Mesodermal cell (in vitro differentiated cells): ENCODE results near the gene HADHB. TPM values are rescaled to one million over a fixed set of nuclear protein-coding genes. Genes with fewer than 3 reads are reported as not detected.

Source experiments
- H3K27ac ChIP-seq: 2 replicates; pipeline ENCODE4 v1.7.0; 2013; ENCODE audit warnings: mild to moderate bottlenecking, low read depth, low read length, moderate library complexity; ENCODE audit not compliant: severe bottlenecking
- H3K36me3 ChIP-seq: 2 replicates; pipeline ENCODE4 v1.7.1; 2013; ENCODE audit warnings: mild to moderate bottlenecking, low read length, moderate library complexity; ENCODE audit not compliant: control insufficient read depth, insufficient read depth
- H3K4me1 ChIP-seq: one replicate; pipeline ENCODE4 v1.7.1; 2013; ENCODE audit warnings: mild to moderate bottlenecking, low read length; ENCODE audit not compliant: insufficient read depth, control insufficient read depth, poor library complexity, severe bottlenecking
- H3K4me3 ChIP-seq: 2 replicates; pipeline ENCODE4 v1.7.0; 2013; ENCODE audit warnings: low read length, control low read depth, mild to moderate bottlenecking; ENCODE audit not compliant: insufficient read depth, poor library complexity, severe bottlenecking; ENCODE audit errors: extremely low read depth
- H3K9me3 ChIP-seq: 2 replicates; pipeline ENCODE4 v1.7.1; 2013; ENCODE audit warnings: mild to moderate bottlenecking, low read length, moderate library complexity; ENCODE audit not compliant: control insufficient read depth
- WGBS, 2 experiments: methylation state at CpG; one replicate each; pipeline ENCODE4 v1.1.5; 2013; ENCODE audit warnings: missing lambda C conversion rate in 2 of 2; ENCODE audit not compliant: insufficient coverage in 2 of 2; 5-methylcytosine and 5-hydroxymethylcytosine counted together
- polyA plus RNA-seq, 2 experiments: library from polyadenylated mRNA; stranded (reverse); fragments of 50-300 nt; gene quantifications; one replicate each; pipeline ENCODE4 v1.2.3, GENCODE V29; 2013

Gene HADHB
- polyA plus RNA-seq (2013, experiment 1 of 2): 62.2 TPM
- 64.1 TPM for polyA plus RNA-seq (2013, experiment 2 of 2)

DNA sequence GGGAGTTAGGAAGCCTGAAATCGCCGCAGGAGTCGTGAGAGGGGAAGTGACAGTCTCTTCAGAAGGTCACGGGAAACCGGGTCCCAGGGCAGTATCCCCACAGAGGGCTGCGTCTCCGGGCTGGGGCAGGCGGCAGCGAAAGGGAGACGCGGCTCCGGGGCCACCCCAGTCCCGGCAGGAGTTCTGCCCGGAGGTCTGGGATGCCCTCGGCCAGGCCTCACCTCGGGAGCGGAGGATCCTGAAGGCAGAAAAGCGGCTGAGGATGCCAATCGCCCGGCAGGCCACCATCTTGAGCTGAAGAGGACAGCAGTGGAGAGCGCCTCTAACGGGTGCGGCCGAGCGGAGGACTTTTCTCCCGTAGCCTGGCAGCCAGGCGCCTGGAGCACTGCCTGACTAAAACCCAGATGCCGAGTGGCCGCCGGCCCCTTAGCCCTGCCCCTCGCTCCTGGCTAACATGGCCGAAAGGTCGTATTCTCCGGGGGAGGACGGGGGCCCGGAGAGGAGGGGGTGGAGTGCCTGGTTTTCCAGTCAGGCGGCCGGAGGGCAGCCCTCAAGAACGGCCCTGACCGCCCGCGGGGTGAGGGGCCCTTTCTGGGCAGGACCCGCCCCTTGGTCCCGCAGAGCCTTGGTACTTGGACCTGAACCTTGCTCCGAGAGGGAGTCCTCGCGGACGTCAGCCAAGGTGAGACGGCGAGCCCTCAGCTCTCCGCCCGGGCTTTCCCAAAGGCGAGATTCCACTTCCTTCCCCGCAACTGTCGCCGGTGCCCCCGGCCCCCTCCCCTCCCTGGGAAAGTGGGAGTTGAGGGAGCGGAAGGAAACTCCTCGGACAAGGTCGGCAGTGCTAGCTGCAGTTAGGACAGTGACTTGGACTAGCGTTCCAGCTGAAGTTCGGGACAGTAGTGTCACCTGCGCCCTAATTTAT is at the start of gene HADHB, which contains the start of gene HADHA:
HADHB (plus strand) TSS at position 631 of the 922 bp plus-strand sequence. CDS start 9,316 bp downstream, outside the sequence.
HADHA (minus strand) TSS at position 324 of the 922 bp plus-strand sequence; CDS start at position 288, 36 bp downstream.
- 0% methylated on average over 37 to 49 of the region's 63 CpGs for WGBS, 2 experiments
- peak within 1 kb of the TSS; percentile 99 for H3K27ac ChIP-seq

DNA sequence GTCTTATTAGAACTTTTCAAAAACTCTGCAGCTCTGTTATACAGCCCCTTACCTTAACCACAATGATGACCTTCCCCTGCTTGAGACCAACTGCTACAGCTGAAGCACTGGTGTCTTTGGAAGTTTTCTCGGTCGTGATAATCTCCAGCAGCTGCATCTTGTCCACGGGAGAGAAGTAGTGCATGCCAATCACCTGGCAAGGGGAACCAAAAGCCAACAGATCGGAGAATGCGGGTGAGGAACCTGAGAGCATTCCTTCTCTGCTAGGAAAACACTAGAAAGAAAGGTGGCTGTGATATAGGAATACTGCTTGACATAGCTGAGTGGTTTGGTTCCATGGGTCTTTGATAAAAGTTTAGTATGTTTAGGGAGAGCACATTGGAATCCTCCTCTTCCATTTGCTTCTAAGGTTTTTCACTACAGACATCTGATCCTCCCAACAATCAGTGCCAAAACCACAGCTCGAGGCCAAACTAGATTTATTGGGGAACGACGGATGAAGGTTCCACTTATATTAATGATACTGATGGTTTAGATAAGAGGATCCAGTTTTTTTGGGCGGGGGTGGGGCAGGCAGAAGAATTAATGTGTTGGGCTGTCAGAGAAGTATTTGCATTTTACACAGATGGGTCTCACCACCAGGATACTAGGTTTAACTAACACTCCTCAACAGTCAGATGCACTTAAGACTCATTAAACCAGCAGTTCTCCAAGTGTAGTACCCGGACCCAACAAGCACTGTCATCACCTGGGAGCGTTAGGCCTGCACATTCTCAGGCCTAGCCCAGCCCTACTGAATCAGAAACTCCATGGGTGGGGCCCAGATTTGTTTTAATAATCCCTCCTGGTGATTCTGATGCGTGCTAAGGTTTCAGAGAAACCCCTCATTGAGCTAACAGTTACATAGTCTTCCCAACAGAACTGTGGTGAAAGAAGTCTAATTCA is 49.4 kb upstream of the HADHB start:
- WGBS, 2 experiments: 92 to 96% methylated on average over 6 to 8 of the region's 12 CpGs
- H3K4me1 ChIP-seq: no peaks in the 10 kb centered on the region
- H3K36me3 ChIP-seq: peaks cover 96% of the 10 kb centered on the region
- no peak overlapping the region for H3K4me3 ChIP-seq
- H3K9me3 ChIP-seq: no peaks in the 10 kb centered on the region
- no peak overlapping the region for H3K27ac ChIP-seq

More for the DNA sequence above, at the start of gene HADHB, which contains the start of gene HADHA:
- Histone ChIP-seq H3K4me1 (peaks cover 11% of the 10 kb centered on the region), H3K36me3 (peaks cover 6% of the 10 kb centered on the region), H3K9me3 (no peaks in the 10 kb centered on the region), H3K4me3 (peak within 1 kb of the TSS; percentile 91)

DNA sequence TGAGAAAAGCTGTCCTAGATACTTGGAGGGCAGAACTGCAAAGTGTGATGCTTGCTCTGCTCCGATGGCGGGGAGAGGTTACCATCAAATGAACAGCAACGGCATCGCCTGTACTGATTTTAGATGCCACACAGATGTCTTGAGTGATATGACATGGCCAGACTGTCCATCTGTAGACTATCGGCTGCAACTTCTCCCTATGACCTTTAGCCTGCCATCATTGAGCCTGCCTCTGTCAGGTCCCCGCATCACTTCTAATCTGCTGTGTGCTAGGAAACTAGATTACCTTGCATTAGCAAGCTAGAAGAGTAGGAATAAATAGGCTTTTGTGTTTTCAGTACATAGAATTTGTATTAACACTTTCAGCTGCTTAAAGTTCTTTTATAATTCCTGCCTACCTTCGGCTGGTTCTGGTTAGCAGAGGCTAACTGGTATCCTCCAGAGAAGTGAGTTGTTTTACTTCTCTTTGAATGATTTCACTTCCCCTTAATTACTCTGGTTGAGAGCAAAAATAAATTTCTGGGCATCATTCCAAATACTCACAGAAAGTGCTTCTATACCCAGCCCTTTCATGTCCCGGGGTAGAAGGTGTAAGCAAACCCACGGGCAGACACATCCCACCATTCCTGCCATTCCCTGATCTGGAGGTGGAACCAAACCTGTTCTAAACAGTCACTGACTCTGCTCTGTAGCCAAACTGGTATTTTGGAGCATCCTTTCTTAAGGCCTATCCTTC is 47.9 kb upstream of the HADHB start:
- Histone ChIP-seq H3K27ac (no peak overlapping the region), H3K4me3 (no peak overlapping the region), H3K9me3 (no peaks in the 10 kb centered on the region), H3K36me3 (peaks cover 95% of the 10 kb centered on the region), H3K4me1 (no peaks in the 10 kb centered on the region)
- 94 to 98% methylated on average over 6 of the region's 9 CpGs for WGBS, 2 experiments

DNA sequence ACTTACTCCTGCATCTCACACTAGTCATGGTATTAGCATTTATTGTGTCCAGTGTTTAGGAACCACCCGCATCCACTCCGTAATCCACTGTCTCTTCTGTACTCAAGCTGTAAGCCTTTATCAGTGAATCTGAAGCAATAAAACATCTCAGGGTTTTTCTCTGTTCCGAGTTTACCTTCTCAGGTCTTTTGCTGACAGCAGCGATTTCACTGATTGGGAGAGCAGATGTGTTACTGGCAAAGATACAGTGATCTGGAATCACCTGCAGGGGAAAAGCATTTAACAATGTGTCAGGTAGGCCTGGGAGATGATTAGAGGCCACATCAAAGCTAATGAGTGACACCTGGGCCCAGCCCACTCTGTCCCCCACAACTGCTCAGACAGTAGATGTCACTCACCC is 47.2 kb upstream of the HADHB start:
- Histone ChIP-seq H3K9me3 (no peaks in the 10 kb centered on the region), H3K36me3 (peaks cover 96% of the 10 kb centered on the region), H3K4me1 (no peaks in the 10 kb centered on the region), H3K4me3 (no peak overlapping the region), H3K27ac (no peak overlapping the region)
- 89 to 100% methylated on average over 4 of the region's 4 CpGs for WGBS, 2 experiments

DNA sequence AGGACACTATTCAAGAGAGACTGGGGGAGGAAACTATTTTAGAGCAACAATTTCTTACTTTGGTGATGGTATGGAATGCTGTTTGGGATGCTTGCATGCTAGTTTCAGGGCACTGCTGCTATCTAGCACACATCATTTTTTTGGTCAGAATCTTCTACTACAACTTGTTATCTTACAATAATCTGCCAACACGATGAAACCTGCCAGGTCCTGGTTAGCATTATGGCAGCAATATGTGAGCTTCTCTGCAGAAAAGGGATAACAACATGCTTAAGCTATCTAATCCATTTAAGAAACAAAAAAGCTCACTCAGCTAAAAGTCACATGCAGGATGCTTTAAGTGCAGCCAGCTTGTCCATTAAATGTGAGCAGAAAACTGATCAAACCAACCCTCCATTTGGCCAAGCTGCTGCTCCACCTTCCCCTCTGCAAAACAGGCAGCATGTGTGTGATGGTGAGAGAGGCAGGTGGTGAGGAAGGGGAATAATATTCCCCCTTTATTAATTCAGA is 41.7 kb upstream of the HADHB start:
- Histone ChIP-seq H3K4me1 (no peaks in the 10 kb centered on the region), H3K27ac (no peak overlapping the region), H3K36me3 (peaks cover 91% of the 10 kb centered on the region), H3K9me3 (no peaks in the 10 kb centered on the region), H3K4me3 (no peak overlapping the region)
- 80 to 83% methylated on average over 1 of the region's 1 CpG for WGBS, 2 experiments

DNA sequence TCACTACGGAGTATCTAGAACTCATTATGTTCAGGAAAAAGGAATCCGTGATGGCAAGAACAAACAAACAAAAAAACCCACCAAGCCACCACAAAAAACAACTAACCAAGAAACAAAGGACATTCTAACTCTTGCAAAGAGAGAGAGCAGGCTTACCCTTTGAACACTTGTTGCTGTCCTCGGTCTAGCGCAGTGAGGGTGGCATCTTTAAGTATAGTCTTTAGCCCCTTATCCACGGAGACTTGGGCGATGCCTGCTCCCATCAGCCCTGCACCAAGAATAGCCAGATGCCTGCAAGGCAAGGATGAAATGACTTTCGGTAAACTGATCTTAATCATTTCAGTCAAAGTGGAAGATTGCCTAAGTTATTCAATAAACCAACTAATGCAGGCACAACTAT is 40.8 kb upstream of the HADHB start:
- H3K4me3 ChIP-seq: no peak overlapping the region
- H3K4me1 ChIP-seq: no peaks in the 10 kb centered on the region
- H3K27ac ChIP-seq: no peak overlapping the region
- H3K9me3 ChIP-seq: no peaks in the 10 kb centered on the region
- WGBS, 2 experiments: 82 to 95% methylated on average over 3 to 4 of the region's 7 CpGs
- peaks cover 88% of the 10 kb centered on the region for H3K36me3 ChIP-seq

DNA sequence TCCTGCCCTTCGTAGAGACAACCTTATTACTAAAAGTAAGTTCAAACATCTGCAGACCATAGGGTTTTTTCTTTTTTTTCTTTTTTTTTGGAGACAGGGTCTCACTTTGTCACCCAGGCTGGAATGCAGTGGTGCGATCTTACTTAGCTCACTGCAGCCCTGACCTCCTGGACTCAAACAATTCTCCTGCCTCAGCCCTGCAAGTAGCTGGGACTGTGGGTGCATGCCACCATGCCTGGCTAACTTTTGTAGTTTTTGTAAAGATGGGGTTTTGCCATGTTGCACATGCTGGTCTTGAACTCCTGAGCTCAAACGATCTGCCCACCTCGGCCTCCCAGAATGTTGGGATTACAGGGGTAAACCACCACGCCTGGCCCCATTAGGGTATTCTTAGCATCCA is 32.7 kb upstream of the HADHB start:
- no peak overlapping the region for H3K27ac ChIP-seq
- no peaks in the 10 kb centered on the region for H3K9me3 ChIP-seq
- H3K36me3 ChIP-seq: peaks cover 87% of the 10 kb centered on the region
- no peak overlapping the region for H3K4me3 ChIP-seq
- 96 to 100% methylated on average over 2 to 3 of the region's 5 CpGs for WGBS, 2 experiments
- H3K4me1 ChIP-seq: no peaks in the 10 kb centered on the region

DNA sequence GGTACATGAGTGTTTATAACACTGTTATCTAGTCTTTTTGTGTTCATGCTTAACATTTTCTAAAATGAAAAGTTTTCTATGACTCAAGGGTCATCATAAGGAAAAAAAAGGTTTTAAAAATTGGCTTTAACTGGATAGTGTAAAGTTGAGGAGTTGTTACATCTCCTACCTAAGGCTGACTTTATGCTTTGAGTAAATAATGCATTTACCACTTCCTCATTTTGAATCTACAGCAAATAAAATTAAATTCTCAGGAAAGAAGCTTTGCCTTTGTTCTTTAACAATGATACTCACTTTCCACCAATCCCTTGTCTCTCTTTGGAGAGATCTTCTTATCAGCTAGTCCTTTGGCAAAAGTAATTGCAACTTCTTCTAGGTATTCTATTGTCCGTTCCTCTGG is 30.0 kb upstream of the HADHB start:
- WGBS, 2 experiments: 100% methylated on average over 1 of the region's 1 CpG

DNA sequence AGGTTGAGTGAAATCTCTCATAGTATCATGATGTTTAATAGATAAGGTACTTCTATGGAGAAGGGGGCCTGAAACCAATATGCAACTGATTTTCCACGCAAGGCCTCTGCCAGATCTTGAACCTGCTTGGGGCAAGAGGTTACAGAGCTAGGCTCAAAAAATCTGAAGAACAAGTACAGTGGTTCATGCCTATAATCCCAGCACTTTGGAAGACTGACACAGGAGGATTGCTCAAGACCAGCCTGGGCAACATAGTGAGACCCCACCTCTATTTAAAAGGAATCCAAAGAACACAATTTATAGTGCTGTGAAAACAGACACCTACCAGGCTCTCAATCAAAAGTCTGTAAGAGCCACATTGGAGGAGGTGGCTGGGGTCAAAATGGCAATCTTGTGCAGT is 28.9 kb upstream of the HADHB start:
- Histone ChIP-seq H3K4me1 (no peaks in the 10 kb centered on the region), H3K4me3 (no peak overlapping the region), H3K27ac (no peak overlapping the region), H3K36me3 (peaks cover 87% of the 10 kb centered on the region), H3K9me3 (no peaks in the 10 kb centered on the region)
- WGBS, 2 experiments: 100% methylated on average over 1 of the region's 1 CpG

More for the DNA sequence above, 30.0 kb upstream of the HADHB start:
- H3K4me1 ChIP-seq: no peaks in the 10 kb centered on the region
- no peak overlapping the region for H3K27ac ChIP-seq
- H3K9me3 ChIP-seq: no peaks in the 10 kb centered on the region
- no peak overlapping the region for H3K4me3 ChIP-seq
- H3K36me3 ChIP-seq: peaks cover 89% of the 10 kb centered on the region

DNA sequence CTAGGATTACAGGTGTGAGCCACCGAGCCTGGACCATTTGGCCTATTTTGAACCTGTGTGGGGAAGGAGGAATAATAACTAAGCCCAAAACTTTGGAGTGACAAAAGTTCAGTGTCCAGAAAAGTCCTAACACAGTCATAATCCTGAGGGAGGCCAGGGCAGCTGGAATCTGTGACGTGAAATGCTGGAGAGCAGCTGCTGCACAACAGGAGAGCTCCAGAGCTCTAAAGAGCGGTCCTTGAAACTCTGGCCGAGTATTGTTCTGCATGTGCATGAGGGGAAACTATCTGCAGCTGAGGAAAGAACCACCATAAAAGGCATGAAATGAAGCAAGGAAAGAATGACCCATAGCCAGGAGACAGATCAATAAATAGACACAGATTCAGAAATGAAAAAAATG is 28.2 kb upstream of the HADHB start:
- 88 to 90% methylated on average over 3 to 4 of the region's 4 CpGs for WGBS, 2 experiments
- H3K4me1 ChIP-seq: no peaks in the 10 kb centered on the region
- H3K36me3 ChIP-seq: peaks cover 86% of the 10 kb centered on the region
- H3K27ac ChIP-seq: no peak overlapping the region
- H3K9me3 ChIP-seq: no peaks in the 10 kb centered on the region
- H3K4me3 ChIP-seq: no peak overlapping the region
